Activated T-helper 1 cell treated with anti-CD3 and anti-CD28 coated beads, Interleukin-12 subunit alpha, Interleukin-12 subunit beta, Interleukin-2, Interleukin-4 antibody, amounts not matched to agents 30 ng/mL and 10 ng/mL and 1 ng/mL, durations not matched to agents 14 hours and 24 hours and 36 hours (primary cell): Measurements from ENCODE around the gene ZNF628. TPM values are rescaled to one million over a fixed set of nuclear protein-coding genes. Genes with fewer than 3 reads are reported as not detected.
"Not testable (repeated sequence)": the region's sequence is repeated elsewhere in the genome, so short reads cannot be mapped to it uniquely, and the experiment has no call there.

Experiments
- DNase-seq: peaks from one replicate; pipeline ENCODE4 v3.0.0; 2021; ENCODE audit warnings: low spot score
- H3K27ac Mint-ChIP-seq: one replicate; pipeline ENCODE4 v1.8.0; 2021; ENCODE audit warnings: mild to moderate bottlenecking, mixed read lengths
- H3K27me3 Mint-ChIP-seq: one replicate; pipeline ENCODE4 v1.8.0; 2022; ENCODE audit warnings: mild to moderate bottlenecking, moderate library complexity, mixed read lengths; ENCODE audit not compliant: insufficient read depth
- H3K36me3 Mint-ChIP-seq: one replicate; pipeline ENCODE4 v1.8.0; 2021; ENCODE audit warnings: low read depth, mixed read lengths
- H3K4me1 Mint-ChIP-seq: one replicate; pipeline ENCODE4 v1.8.0; 2021; ENCODE audit warnings: low read depth, mixed read lengths
- H3K4me3 Mint-ChIP-seq: one replicate; pipeline ENCODE4 v1.8.0; 2021; ENCODE audit warnings: mild to moderate bottlenecking, moderate library complexity, mixed read lengths
- H3K9me3 Mint-ChIP-seq: one replicate; pipeline ENCODE4 v1.8.0; 2021; ENCODE audit warnings: mixed read lengths
- intact Hi-C: fragments of 100-400 bp; cut with micrococcal nuclease; formaldehyde crosslinking; loops from one replicate; pipeline ENCODE4 v1.15.1; 2024
- total RNA-seq: library from RNA; stranded (reverse); gene quantifications from 2 replicates; pipeline ENCODE4 v1.2.3, GENCODE V29; 2022

Gene ZNF628
- total RNA-seq, 1 donor from 2014 or later, result 7.6 TPM

DNA sequence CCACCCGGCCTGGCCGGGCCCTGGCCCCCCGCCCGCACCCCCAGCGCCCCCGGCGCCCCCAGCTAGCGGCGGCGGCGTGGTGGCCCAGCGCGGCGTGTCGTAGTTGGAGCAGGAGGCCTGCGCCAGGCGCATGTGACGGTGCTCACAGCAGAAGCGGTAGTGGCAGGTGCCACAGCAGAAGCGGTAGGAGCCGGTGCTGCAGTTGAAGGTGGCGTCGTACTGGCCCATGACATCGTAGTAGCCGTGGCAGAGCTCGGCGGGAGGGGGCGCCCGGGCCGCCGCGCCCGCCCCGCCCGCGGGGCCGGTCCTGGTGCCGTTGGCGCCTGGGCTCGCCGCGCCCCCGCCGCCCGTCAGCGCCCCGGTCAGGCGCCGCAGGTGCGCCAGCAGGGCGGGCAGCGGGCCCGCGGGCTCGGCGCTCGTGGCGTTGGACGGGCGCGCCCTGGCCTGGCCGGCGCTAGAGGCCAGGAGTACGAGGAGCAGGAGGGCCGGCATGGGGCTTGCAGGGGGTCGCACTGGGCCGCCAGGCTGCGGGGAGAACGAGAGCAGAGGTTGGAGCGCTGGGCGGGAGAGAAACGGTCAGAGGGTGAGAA is 34.0 kb upstream of the ZNF628 start:
- intact Hi-C loops, result loop anchor here (5.0 kb wide), 1 partner anchor 280 kb away; no protein-coding TSS in a partner anchor
- Mint-ChIP-seq H3K27me3 (peaks cover 64% of the 10 kb centered on the region), H3K4me1 (peaks cover 10% of the 10 kb centered on the region), H3K27ac (no peak overlapping the region), H3K36me3 (no peaks in the 10 kb centered on the region), H3K9me3 (no peaks in the 10 kb centered on the region), H3K4me3 (no peak overlapping the region)
- DNase-seq, result no peak

DNA sequence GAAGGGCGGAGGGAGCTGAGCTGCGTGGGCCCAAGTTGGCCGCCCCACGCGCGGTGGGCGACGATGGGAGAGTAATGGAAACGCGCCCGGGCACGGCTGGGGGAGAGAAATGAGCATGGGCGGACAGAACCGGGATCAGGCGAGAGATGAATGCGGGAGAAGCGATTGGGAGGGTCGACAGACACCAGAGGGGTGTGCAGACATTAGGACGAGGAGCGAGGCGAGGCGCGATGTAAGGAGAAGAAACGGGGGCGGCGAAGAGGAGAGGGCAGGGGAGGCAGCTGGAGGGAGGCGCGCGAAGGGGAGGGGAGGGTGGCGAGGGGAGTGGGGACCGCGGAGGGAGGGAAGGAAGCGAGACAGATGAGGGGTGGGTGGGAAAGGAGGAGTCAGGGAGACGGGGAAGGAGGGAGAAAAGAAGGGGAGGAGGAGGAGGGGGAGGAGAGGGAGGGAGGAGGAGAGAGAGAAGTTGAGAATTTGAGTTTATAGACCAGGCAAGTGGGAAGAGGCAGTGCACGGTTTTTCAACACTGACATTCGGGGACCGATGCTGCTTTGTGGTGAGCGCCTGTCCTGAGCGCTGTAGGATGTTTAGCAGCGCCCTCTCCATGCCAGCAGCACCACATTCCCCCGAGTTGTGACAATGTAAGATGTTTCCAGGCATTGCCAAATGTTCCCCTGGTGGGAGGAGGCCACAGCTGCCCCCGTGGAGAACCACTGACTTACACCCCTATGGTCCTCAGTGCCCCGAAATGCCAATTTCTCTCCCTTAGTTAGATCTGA is 33.2 kb upstream of the ZNF628 start, which contains the start of gene SHISA7:
SHISA7 (minus strand) TSS at position 256 of the 779 bp plus-strand sequence. CDS start 437 bp downstream, outside the sequence.
- Mint-ChIP-seq H3K27me3 (peaks cover 64% of the 10 kb centered on the region), H3K36me3 (no peaks in the 10 kb centered on the region), H3K9me3 (no peaks in the 10 kb centered on the region), H3K4me3 (no peak within 1 kb of the TSS), H3K4me1 (peaks cover 10% of the 10 kb centered on the region), H3K27ac (no peak within 1 kb of the TSS)
- intact Hi-C loops, result loop anchor here (5.0 kb wide), 1 partner anchor 281 kb away; no protein-coding TSS in a partner anchor
- DNase-seq, result no peak

DNA sequence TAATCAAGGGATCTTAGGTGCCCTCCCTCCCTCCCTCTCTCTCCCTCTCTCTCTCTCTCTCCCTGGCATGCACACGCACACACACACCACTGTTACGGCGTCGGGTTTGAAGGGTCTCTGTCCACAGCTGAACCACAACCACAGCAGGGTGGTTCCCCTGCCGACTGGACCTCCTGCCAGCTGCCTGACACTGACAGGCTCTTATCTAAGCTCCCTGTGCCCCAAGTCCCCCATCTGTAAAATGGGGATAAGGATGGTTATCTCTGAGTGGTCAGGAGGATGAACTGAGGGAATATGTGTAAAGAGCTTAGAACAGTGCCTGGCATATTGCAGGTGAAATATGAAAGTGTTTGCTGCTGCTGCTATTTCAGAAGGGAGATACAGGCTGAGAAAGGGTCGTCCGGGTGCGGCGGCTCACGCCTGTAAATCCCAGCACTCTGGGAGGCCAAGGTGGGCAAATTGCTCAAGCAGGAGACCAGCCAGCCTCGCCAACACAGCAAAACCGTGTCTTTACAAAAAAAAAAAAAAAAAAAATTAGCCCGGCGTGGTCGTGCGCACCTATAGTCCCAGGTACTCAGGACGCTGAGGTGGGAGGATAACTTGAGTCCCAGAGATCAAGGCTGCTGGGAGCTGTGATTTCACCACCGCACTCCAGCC is 32.5 kb upstream of the ZNF628 start:
- DNase-seq, result no peak
- H3K4me3 Mint-ChIP-seq, result no peak overlapping the region
- H3K27me3 Mint-ChIP-seq, result peaks cover 62% of the 10 kb centered on the region
- no peaks in the 10 kb centered on the region for H3K9me3 Mint-ChIP-seq
- peaks cover 10% of the 10 kb centered on the region for H3K4me1 Mint-ChIP-seq
- H3K36me3 Mint-ChIP-seq, result no peaks in the 10 kb centered on the region
- no peak overlapping the region for H3K27ac Mint-ChIP-seq
- intact Hi-C loops, result loop anchor here (5.0 kb wide), 1 partner anchor 282 kb away; no protein-coding TSS in a partner anchor

DNA sequence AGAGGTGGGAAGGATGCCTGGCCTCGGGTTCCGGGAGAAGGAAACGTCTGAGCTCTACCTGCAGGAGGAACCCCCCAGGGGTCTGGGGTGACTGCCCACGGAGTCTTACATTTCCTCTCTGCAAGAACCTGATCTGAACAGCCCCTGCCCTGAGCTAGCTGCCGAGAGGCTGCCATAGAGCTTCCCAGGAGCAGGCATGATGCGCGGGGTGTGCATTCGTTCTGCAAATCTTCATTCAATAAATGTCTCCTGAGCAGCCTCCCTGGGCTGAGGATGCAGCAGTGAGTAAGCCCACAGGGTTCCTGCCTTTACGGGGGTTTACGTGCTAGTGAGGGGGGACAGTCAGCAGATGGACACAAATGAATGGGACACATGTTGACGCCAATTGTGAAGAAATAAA is 31.8 kb upstream of the ZNF628 start:
- H3K9me3 Mint-ChIP-seq, result no peaks in the 10 kb centered on the region
- DNase-seq, result no peak
- H3K27ac Mint-ChIP-seq, result no peak overlapping the region
- no peaks in the 10 kb centered on the region for H3K36me3 Mint-ChIP-seq
- H3K4me3 Mint-ChIP-seq, result no peak overlapping the region
- peaks cover 10% of the 10 kb centered on the region for H3K4me1 Mint-ChIP-seq
- intact Hi-C loops, result loop anchor here (5.0 kb wide), 1 partner anchor 282 kb away; no protein-coding TSS in a partner anchor
- H3K27me3 Mint-ChIP-seq, result peaks cover 55% of the 10 kb centered on the region

DNA sequence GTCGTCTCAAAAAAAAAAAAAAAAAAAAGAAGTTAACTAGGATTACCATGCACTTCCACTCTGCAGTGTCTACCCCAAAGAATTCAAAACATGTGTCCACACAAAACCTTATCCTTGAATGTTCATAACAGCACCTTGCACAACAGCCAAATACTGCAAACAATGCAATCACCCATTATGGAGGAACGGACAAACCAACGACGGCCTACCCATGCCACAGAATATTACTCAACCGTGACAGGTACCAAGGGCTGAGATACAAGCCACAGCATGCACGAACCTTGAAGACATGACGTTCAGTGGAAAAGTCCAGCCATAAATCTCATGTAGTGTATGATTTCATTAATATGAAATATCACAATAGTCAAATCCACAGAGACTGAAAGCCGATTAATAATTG is 30.4 kb upstream of the ZNF628 start:
- no peaks in the 10 kb centered on the region for H3K36me3 Mint-ChIP-seq
- H3K4me3 Mint-ChIP-seq, result no peak overlapping the region
- H3K27ac Mint-ChIP-seq, result no peak overlapping the region
- intact Hi-C loops, result no loop called here
- DNase-seq, result no peak
- H3K9me3 Mint-ChIP-seq, result no peaks in the 10 kb centered on the region
- peaks cover 55% of the 10 kb centered on the region for H3K27me3 Mint-ChIP-seq
- H3K4me1 Mint-ChIP-seq, result peaks cover 7% of the 10 kb centered on the region

DNA sequence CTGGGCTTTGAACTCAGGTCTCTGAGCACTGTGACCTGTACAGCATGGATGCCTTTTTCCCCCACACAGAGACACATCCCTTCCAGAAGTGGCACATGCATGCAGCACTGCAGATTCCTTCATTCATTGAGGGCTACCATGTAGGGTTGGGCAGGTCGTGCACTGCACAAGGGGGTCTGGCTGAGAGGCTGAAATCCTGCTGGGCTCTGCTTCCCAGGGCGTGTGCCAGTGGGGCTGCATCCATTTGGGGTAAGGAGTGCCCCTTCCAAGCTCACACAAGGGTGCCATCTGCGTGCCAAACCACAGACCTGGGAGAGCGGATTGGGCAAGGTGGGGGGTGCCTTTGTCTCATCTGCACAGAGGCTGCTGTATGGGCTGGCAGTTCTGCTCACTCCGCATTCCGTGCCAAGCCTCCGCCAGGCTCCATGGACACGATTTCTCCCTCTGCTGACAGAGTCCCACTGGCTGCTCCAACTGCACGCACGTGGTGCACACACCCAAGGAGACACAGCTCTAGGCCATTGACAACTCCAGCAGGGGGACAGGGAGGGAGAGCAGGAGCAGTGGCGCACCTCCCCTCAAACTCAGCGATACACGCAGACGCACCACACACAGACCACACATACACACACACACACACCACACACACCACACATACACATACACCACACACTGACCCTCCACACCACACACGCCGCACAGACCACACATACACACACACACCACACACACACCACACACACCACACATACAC is 28.8 kb upstream of the ZNF628 start:
- Mint-ChIP-seq H3K4me3 (no peak overlapping the region), H3K27me3 (peaks cover 47% of the 10 kb centered on the region), H3K36me3 (no peaks in the 10 kb centered on the region), H3K9me3 (no peaks in the 10 kb centered on the region), H3K4me1 (no peaks in the 10 kb centered on the region), H3K27ac (no peak overlapping the region)
- intact Hi-C loops, result no loop called here
- no peak for DNase-seq

DNA sequence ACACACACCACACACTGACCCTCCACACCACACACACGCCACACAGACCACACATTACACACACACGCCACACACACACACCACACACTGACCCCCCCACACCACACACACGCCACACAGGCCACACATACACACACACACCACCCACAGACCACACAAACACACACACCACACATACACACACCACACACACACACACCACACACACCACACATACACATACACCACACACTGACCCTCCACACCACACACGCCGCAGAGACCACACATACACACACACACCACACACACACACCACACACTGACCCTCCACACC is 28.3 kb upstream of the ZNF628 start:
- H3K36me3 Mint-ChIP-seq, intact Hi-C loops, H3K4me1 Mint-ChIP-seq, H3K9me3 Mint-ChIP-seq, H3K4me3 Mint-ChIP-seq, DNase-seq, H3K27ac Mint-ChIP-seq: not testable (repeated sequence)
- H3K27me3 Mint-ChIP-seq, result peaks cover 49% of the 10 kb centered on the region

DNA sequence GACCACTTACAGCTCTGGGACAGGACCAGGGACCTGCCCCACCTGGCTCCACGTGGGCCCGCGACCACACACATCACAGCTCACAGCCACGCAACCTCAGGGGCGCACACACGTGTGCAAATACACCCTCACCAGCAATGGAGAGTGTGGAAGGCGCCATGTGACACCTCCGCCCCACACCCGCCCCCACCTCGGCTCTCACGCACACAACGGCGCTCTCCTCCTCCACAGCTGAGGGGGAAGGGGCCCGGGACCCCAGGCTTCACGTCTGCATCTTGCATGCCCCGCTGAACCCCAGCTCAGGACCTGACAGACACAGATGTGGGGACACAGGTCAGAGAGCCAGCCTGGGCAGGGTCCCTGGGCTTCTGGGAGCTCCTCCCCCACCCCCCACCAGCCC is 26.9 kb upstream of the ZNF628 start:
- intact Hi-C loops, result no loop called here
- Mint-ChIP-seq H3K27me3 (peaks cover 43% of the 10 kb centered on the region), H3K27ac (no peak overlapping the region)

DNA sequence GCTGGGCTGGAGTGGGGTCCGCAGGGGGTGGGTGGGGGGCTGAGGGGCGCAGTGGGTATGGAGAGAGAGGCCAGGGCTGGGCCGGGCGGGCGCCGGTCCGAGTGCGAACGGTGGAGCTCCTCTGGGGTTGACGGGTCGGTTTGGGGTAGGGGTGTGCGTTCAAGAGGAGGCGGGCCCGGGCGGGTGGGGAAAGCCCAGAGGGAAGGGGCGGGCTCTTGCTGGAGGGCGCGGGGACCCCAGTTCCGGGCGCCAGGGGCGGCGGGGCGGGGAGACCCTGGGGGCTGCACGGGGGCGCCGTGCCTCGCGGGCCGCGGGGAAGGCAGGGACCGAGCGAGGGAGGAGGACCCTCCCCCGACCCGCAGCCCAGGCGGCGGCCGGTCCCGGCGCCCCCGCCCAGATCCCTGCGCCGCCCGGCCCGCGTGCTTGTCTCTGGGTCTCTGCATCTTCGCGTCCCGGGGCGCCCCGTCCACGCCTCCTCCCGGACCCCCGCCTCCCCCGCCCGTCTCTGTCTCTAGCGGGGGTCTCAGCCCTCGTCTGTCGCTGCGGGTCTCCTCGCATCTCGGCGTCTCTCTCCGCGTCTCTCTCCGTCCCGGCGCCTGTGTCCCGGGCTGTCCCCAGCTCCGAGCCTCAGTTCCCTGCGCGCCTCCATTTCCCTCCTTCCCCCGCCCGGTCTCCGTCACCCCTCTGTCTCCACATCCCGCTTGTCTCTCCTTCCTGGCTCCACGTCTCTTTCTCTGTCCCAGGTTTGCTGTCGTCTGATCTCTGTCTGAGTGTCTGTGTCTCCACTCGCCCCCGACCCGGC is 25.1 kb upstream of the ZNF628 start:
- intact Hi-C loops, result no loop called here
- Mint-ChIP-seq H3K4me1 (no peaks in the 10 kb centered on the region), H3K27ac (no peak overlapping the region), H3K9me3 (no peaks in the 10 kb centered on the region), H3K4me3 (peak overlapping the region; percentile 30), H3K36me3 (peaks cover 5% of the 10 kb centered on the region), H3K27me3 (peaks cover 30% of the 10 kb centered on the region)
- DNase-seq, result no peak

More for the DNA sequence above, 26.9 kb upstream of the ZNF628 start:
- no peak for DNase-seq
- peaks cover 2% of the 10 kb centered on the region for H3K36me3 Mint-ChIP-seq
- no peaks in the 10 kb centered on the region for H3K9me3 Mint-ChIP-seq
- no peak overlapping the region for H3K4me3 Mint-ChIP-seq
- H3K4me1 Mint-ChIP-seq, result no peaks in the 10 kb centered on the region

DNA sequence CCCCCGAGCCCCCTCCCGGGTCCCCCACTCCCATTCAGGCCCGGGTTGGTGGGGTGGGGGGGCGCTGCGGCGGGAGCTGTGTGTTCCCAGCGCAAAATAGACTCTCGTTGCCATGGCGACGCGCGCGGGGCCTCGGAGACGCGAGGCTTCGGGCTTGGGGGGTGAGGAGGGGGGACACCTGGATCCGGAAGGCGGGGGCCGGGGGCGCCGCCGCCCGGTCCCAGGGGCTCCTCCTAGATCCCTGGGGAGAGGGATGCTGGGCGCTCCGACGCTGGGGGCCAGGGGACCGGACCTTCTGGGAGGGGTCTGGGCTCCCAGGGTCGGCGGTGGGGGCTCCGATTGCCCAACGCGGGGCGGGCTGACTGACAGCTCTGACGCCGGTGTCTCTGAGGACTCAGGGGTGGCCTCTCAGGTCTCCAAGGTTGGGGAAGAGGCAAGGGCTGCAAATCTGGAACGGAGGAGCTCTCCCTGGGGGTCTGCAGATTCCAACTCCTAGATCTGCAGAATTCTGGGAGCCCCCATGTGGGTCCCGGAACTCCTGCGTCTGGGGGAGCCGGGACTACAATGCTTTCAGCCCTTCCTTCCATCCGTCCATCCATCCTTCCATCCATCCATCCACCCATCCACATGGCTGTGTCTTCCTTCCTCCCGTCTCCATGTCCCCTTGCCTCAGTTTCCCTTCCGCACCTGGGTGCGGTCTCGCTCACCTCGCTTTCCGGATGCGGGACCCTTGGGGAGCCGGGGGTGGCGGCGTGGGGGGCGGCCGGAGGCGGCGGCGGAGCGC is 24.3 kb upstream of the ZNF628 start:
- DNase-seq, result no peak
- H3K36me3 Mint-ChIP-seq, result peaks cover 5% of the 10 kb centered on the region
- H3K4me1 Mint-ChIP-seq, result no peaks in the 10 kb centered on the region
- intact Hi-C loops, result no loop called here
- no peak overlapping the region for H3K4me3 Mint-ChIP-seq
- H3K9me3 Mint-ChIP-seq, result no peaks in the 10 kb centered on the region
- peaks cover 28% of the 10 kb centered on the region for H3K27me3 Mint-ChIP-seq
- no peak overlapping the region for H3K27ac Mint-ChIP-seq

DNA sequence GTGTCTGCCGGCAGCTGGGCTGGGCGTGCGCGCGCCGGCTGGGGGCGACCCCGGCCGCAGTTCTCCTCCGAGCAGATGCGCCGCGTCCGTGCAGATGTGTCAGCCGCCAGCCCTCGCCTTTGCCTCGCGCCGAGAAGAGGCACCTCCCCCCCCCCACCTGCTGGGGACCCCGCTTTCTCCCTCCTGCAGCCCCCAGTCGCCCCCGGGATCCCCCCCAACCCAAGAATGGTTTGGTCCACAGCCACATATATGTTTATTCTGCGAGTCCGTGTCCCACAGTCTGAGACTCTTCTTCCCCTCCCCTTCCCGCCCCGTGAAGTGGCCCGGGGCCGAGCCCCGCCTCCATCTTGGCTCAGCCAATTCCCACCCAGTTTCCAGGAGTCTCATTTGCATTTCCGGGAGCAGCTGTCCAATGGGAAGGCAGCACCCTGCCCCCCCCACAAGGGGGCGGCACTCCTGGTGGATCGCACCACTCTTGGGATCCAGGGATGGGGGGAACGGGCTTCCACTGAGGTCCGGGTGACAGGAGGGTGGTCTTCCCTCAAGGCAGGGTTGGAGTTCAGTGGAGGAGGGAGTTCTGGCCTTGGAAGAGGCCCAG is 23.6 kb upstream of the ZNF628 start:
- Mint-ChIP-seq H3K4me3 (no peak overlapping the region), H3K27ac (no peak overlapping the region), H3K4me1 (no peaks in the 10 kb centered on the region), H3K27me3 (peaks cover 28% of the 10 kb centered on the region), H3K36me3 (peaks cover 5% of the 10 kb centered on the region), H3K9me3 (no peaks in the 10 kb centered on the region)
- intact Hi-C loops, result no loop called here
- peak; percentile 22 for DNase-seq
